ENCODE data around the gene PCDHGC4. TPM values are rescaled to one million over a fixed set of nuclear protein-coding genes. Genes with fewer than 3 reads are reported as not detected.

Gene PCDHGC4
- polyA plus RNA-seq, 1 experiment: 0.46 TPM

DNA sequence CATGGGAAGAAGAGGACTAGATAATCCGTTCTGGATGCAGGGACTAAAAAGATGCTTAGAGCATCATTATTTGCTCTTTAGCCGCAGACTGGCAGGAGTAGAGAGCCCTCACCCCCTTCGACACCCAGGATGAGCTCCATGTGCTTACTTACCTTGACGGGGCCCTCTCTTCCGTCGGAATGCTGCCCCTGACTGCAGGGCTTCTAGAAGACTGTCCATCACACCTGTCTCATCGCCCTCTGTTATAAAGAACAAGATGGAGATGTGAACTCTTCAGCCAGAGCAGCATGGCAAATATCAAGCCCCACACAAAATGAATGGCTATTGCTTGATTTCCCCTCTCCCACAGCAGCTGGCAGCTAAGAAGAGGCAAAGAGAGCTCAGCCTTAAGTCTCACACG is 39.2 kb downstream of the PCDHGC4 start:
- DNase-seq (ENCODE audit: low read depth, low spot score): no peak
- no peak overlapping the region for H3K4me3 ChIP-seq (ENCODE audit: low read depth, low read length)
- H3K9me3 ChIP-seq (ENCODE audit: control insufficient read depth, insufficient read depth, low read length): no peaks in the 10 kb centered on the region
- POLR2A ChIA-PET: interaction anchor here (0.6 to 1.5 kb wide), 6 partner anchors 11 to 111 kb away, joined by 3 to 7 read pairs (median 3); partner anchors contain the start of genes PCDHGA10 and PCDHGC3
- TF ChIP-seq CTCF (IDR thresholded peaks at IDR 0.05; ENCODE audit: low read depth, low read length): no peak
- no peaks in the 10 kb centered on the region for H3K27me3 ChIP-seq (ENCODE audit: control insufficient read depth, insufficient read depth, low read length)
- CTCF ChIA-PET: interaction anchor here (0.5 to 9.0 kb wide), 38 partner anchors 11 to 185 kb away, joined by 3 to 165 read pairs (median 5); partner anchors contain the start of genes PCDHGA10, PCDHGA11, PCDHGA12 and PCDHGA2
- peak overlapping the region; percentile 95 for H3K27ac ChIP-seq (ENCODE audit: low read depth, low read length)

GRCh38 chr5:141524604-141525597 is 40.1 kb downstream of the PCDHGC4 start:
- Histone ChIP-seq H3K27me3 (ENCODE audit: control insufficient read depth, insufficient read depth, low read length) (no peaks in the 10 kb centered on the region), H3K9me3 (ENCODE audit: control insufficient read depth, insufficient read depth, low read length) (no peaks in the 10 kb centered on the region), H3K27ac (ENCODE audit: low read depth, low read length) (peak overlapping the region; percentile 95), H3K4me3 (ENCODE audit: low read depth, low read length) (peak overlapping the region; percentile 29)
- peak; percentile 99 for TF ChIP-seq CTCF (IDR thresholded peaks at IDR 0.05; ENCODE audit: low read depth, low read length)
- DNase-seq (ENCODE audit: low read depth, low spot score): peak; percentile 95
- ChIA-PET POLR2A (interaction anchor here (0.6 to 1.5 kb wide), 6 partner anchors 12 to 112 kb away, joined by 3 to 7 read pairs (median 3); partner anchors contain the start of genes PCDHGA10 and PCDHGC3), CTCF (interaction anchor here (0.5 to 9.0 kb wide), 37 partner anchors 10 to 186 kb away, joined by 3 to 165 read pairs (median 5); partner anchors contain the start of genes PCDHGA10, PCDHGA11, PCDHGA12 and PCDHGA2)

DNA sequence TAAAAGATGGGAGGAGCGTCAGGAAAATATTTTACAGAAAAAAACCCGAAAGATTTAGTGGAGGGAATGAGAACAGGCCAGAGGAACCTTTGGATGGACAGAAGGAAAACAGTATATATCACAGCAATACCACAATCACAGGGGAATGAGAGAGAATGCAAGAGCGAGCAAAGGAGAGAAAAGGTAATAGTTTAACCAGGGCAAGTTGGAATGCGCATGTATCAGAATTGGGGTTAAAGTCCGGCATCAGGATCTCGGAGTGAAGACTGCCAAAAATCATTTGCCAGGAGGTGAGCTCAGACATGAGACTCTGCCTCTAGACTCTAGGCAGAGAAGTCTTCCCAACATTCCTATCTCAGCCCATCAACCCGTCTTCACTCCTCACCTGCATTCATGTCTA is 40.8 kb downstream of the PCDHGC4 start:
- POLR2A ChIA-PET: interaction anchor here (1.5 kb wide), 2 partner anchors 50 to 113 kb away, joined by 3 to 7 read pairs; partner anchors contain the start of genes PCDHGA10 and PCDHGC3
- Histone ChIP-seq H3K27me3 (ENCODE audit: control insufficient read depth, insufficient read depth, low read length) (no peaks in the 10 kb centered on the region), H3K27ac (ENCODE audit: low read depth, low read length) (peak overlapping the region; percentile 95), H3K4me3 (ENCODE audit: low read depth, low read length) (no peak overlapping the region), H3K9me3 (ENCODE audit: control insufficient read depth, insufficient read depth, low read length) (no peaks in the 10 kb centered on the region)
- no peak for TF ChIP-seq CTCF (IDR thresholded peaks at IDR 0.05; ENCODE audit: low read depth, low read length)
- CTCF ChIA-PET: interaction anchor here (0.6 to 9.0 kb wide), 10 partner anchors 10 to 112 kb away, joined by 3 to 165 read pairs (median 14); partner anchors contain the start of genes PCDHGA10, PCDHGA12 and PCDHGC3
- DNase-seq (ENCODE audit: low read depth, low spot score): no peak

DNA sequence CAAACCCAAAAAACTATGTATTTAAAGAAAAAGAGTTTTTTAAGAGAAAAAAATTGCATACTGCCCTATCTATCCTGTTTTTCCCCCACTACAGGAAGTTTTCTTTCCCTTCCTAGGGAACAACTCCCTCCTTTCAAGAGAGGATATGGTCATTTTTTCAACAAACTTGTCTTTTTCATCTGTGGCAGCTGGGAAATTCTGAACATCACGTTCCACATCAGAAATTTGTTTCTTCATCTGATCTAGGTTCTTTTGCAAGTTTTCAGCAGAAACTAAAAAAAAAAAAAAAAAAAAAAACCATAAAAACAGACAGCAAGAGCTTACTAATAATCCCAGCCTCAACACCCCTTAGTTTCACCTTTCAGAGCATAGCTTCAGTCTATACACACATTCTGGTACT is 42.6 kb downstream of the PCDHGC4 start:
- Histone ChIP-seq H3K9me3 (ENCODE audit: control insufficient read depth, insufficient read depth, low read length) (no peaks in the 10 kb centered on the region), H3K27ac (ENCODE audit: low read depth, low read length) (no peak overlapping the region), H3K27me3 (ENCODE audit: control insufficient read depth, insufficient read depth, low read length) (no peaks in the 10 kb centered on the region), H3K4me3 (ENCODE audit: low read depth, low read length) (no peak overlapping the region)
- POLR2A ChIA-PET: interaction anchor here (0.9 to 1.1 kb wide), 2 partner anchors 9 to 30 kb away, joined by 4 to 7 read pairs; no protein-coding TSS in a partner anchor
- CTCF ChIA-PET: interaction anchor here (0.7 to 9.0 kb wide), 8 partner anchors 15 to 110 kb away, joined by 3 to 95 read pairs (median 7); partner anchors contain the start of genes DIAPH1, PCDHGA12, PCDHGB7 and PCDHGC3
- TF ChIP-seq CTCF (IDR thresholded peaks at IDR 0.05; ENCODE audit: low read depth, low read length): no peak
- no peak for DNase-seq (ENCODE audit: low read depth, low spot score)
